ENCODE data around the gene SYT14.
"Not testable (repeated sequence)": the region's sequence is repeated elsewhere in the genome, so short reads cannot be mapped to it uniquely, and the experiment has no call there.

Gene SYT14

DNA sequence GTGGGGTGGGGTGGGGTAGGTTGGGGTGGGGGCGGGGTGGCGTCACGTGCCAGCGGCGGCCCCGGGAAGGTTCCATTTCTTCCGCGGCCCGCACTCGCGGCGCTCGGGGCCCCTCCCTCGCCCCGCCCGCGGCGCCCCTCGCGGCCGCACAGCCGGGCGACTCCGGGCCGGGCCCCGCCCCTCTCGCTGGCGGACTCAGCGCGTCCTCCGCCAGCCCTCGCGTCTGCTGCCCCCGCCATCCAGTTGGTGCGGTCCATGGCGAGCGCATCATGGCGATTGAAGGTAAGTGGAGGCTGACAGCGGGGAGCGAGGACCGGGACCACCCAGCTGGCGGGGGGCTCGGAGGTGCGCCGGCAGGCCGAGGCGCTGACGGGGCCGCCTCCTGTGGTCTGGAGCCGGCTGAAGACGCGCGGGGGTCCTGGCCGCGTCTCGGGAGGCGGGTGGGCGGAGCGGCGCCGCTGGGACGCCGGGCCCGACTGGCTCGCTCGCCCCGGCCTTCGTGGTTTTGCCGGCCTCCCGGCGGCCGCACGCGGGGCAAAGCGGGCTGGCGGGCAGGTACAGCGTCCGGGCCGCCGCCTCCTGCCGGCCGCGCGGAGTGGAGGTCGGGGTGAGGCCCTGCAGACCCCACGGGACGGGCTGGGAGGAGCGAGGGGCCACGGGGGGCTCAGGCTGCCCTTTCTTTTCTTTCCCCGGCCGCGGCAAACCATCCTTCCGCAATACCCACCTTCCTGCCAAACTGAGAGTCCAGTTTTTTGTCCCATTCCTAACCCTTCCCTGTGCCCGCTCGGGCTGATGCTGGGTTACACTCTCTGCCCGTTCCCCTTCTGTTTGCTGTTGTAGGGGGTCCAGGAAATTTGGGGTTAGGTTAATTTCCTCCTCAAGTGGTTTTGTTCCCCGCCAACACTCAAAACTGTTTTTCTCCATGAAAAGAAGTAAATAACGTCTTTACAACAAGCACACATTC, at the start of gene SYT14:
SYT14 (plus strand) TSS at position 222 of the 964 bp plus-strand sequence; CDS start at position 270, 48 bp downstream.
- DNase-seq: peak; percentile 81 to 82

DNA sequence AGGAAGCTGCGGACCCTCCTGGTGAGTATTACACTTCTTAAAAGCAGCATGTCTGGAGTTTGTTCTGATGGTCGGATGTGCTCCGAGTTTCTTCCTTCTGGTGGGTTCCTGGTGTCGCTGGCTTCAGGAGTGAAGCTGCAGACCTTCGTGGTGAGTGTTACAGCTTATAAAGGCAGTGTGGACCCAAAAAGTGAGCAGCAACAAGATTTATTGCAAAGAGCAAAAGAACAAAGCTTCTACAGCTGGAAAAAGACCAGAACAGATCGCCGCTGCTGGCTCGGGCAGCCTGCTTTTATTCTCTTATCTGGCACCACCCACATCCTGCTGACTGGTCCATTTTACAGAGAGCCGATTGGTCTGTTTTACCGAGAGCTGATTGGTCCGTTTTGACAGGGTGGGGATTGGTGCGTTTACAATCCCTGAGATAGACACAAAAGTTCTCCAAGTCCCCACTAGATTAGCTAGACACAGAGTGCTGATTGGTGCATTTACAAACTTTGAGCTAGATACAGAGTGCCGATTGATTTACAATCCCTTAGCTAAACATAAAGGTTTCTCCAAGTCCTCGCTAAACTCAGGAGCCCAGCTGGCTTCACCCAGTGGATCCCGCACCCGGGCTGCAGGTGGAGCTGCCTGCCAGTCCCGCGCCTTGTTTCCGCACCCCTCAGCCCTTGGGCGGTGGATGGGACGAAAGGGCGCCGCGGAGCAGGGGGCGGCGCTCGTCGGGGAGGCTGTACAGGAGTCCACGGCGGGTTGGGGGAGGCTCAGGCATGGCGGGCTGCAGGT, 49.5 kb upstream of the SYT14 start:
- DNase-seq: not testable (repeated sequence)

DNA sequence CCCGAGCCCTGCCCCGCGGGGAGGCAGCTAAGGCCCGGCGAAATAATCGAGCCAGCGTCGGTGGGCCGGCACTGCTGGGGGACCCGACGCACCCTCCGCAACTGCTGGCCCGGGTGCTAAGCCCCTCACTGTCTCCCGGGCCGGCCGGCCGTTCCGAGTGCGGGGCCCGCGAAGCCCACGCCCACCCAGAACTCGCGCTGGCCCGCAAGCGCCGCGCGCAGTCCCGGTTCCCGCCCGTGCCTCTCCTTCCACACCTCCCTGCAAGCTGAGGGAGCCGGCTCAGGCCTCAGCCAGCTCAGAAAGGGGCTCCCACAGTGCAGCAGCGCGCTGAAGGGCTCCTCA, 49.0 kb upstream of the SYT14 start:
- DNase-seq: no peak

DNA sequence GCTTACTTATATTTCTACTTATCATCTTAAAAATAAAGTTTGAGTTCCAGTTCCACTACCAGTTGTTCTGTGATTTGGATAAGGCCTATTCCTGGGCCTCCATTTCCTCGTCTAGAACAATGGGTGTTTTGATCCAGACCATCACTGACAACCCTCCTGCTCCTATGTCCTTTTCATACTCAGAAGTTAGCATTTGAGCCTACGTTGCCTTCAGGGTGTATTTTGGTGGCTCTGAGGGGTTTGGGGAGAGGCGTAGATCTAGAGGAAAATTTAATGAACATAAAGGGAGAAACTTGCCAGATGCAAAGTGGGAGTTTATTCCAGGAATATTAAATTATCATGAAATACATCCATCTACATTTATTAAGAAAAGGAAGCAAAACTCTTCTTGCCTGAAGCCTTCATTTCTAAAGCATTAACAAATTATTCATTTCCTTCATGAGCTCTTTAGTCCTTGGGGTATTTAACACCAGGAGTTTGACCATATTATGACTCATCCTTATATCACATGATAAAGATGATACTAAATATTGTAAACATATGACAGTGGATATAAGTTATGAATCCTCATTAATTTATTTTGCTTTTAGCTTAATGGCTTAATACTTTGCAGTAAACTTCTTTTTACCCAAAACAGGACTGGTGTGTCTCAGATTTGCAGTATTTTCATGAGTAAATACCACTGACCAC, 47.2 kb upstream of the SYT14 start:
- DNase-seq: no peak

DNA sequence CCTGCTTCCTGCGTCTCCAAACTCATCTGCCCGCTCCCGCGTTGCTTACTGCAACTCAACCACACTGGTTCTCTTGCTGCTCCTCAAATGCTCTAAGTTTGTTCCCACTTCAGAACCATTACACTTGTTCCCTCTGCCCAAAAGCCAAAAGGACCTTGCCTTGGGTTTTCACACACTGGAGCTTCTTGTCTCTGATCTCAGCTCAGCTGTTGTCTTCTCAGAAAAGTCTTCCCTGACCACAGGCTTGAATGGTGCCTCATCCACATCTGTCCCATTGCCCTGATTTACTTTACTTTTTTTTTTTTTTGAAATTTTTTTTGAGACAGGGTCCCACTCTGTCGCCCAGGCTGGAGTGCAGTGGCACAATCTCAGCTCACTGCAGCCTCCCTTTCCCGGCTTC, 44.3 kb upstream of the SYT14 start:
- no peak for DNase-seq

DNA sequence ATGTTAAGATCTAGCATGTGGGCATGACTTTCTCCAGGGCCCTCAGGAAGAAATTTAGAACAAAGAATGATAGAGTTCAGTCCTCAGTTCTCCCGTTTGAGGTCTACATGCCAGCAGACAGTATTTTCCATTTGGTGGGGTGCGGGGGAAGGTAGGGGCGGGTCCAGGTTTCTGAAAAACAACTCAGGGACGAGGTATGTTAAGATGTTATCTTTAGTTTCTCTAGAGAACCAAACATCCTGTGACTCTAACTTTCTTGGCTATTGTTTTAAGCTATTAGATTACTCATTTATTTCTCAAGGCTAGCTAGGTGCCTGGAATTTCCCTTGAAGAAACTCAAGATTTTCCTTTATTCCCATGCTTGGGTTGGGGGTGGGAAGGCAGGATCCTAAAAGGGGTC, 42.3 kb upstream of the SYT14 start:
- DNase-seq: no peak

DNA sequence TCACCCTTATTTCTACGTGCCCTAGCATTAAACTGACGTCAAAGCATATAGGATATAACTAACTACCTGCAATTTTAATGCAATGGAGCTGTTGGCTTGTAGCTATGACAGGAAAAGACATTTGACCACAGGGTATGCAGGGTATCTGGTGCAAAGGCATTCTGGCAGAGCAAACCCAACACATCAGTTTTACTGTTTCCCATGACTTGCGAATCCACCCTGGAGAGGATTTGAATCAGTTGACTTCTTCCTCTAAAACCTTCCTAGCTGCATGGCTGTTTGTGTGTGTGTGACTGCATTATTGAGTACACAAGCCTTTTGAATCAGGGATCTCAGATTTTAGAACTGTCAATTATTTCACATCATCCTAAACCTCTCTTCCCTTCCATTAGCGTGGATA, 41.7 kb upstream of the SYT14 start:
- no peak for DNase-seq

DNA sequence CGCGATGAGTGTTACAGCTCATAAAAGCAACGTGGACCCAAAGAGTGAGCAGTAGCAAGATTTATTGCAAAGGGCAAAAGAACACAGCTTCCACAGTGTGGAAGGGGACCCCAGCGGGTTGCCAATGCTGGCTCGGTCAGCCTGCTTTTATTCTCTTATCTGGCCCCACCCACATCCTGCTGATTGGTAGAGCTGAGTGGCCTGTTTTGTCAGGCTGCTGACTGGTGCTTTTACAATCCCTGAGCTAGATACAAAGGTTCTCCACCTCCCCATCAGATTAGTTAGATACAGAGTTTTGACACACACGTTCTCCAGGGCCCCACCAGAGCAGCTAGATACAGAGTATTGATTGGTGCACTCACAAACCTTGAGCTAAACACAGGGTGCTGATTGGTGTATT, 39.7 kb upstream of the SYT14 start:
- not testable (repeated sequence) for DNase-seq

DNA sequence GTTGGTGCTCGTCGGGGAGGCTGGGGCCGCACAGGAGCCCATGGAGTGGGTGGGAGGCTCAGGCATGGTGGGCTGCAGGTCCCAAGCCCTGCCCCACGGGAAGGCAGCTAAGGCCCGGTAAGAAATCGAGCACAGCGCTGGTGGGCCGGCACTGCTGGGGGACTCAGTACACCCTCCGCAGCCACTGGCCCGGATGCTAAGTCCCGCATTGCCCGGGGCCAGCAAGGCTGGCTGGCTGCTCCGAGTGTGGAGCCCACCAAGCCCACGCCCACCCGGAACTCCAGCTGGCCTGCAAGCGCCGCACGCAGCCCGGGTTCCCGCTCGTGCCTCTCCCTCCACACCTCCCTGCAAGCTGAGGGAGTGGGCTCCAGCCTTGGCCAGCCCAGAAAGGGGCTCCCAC, 39.2 kb upstream of the SYT14 start:
- DNase-seq: not testable (repeated sequence)

DNA sequence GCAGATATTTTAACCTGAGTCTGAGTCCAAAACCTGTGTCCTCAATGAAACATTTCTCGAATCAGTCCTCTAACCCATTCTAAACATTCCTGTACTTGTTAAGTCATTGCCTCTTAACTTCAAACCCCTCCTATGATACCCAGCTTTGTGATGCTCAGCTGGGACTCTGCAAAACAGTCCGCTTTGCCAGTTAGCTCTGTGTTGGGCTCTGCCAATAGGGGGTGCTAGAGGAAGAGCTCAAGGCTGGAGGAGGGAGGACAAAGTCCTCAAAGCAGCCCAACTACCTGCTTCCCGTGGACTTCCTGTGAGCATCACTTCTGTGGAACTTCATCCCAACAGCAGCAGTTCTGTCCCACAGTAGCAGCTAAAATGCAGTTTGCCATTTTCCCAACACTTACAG, 38.1 kb upstream of the SYT14 start:
- DNase-seq: peak in 1 of 2 experiments; percentile 22

DNA sequence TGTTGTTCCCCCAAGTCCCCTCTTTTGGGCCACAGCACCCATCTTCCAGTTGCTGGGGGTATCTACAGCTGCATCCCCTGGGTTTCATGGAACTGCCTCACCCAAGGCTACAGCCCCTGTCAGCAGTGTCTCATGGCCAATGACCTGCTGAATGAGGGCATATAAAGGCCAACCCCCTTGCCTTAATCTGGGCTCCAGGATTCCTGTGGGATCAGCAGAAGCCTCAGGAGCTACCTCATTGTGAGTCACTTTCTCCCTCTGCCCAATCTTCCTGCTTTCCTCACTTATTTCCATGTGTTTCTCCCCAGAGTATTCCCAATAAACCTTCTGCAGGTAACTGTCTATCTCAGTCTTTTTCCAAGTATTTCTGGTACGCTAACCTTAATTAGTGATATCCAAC, 37.3 kb upstream of the SYT14 start:
- DNase-seq: no peak

DNA sequence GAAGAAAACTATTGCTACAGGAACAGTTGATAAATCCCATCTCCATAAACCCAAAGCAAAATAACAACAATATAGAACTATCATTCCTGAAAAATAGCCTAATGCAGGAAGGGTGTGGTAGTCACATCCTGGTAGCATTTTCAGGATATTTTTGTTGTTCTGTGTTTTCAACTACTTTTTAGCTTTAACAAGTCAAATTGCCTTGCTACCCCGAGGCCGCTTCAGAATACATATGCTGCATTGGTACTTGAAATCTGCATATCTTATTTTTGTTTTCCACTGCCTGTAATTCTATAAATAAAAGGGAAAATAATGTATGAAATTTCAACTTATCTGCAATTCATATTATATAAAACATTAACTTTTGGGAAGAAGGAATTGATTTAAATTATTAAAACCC, 36.8 kb upstream of the SYT14 start:
- DNase-seq: no peak

DNA sequence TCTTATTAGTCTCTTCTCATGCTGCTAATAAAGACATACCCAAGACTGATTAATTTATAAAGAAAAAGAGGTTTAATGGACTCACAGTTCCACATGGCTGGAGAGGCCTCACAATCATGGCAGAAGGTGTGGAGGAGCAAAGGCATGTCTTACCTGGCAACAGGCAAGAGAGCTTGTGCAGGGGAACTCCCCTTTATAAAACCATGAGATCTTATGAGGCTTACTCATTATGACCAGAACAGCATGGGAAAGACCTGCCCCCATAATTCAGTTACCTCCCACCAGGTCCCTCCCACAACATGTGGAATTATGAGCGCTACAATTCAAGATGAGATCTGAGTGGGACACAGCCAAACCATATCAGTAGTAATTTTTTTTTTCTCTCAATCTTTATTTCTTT, 33.2 kb upstream of the SYT14 start:
- DNase-seq: not testable (repeated sequence)

DNA sequence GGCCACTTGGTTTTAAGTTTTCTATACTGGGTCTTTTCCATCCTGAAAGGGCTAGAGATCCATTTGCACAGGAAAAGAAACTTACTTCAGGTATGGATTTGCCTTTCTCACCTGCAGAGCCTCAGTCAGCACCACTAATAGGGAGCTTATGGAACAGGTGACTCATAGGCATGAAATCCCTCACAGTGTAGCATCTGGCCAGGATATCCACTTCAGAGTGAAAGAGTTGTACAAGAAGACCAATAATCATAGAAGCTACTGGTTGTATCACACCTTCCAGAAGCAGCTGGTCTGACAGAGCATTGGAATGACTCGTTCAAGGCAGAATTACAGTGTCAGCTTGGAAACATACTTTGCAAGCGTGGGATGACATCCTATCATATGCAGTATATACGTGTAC, 26.3 kb upstream of the SYT14 start:
- no peak for DNase-seq

DNA sequence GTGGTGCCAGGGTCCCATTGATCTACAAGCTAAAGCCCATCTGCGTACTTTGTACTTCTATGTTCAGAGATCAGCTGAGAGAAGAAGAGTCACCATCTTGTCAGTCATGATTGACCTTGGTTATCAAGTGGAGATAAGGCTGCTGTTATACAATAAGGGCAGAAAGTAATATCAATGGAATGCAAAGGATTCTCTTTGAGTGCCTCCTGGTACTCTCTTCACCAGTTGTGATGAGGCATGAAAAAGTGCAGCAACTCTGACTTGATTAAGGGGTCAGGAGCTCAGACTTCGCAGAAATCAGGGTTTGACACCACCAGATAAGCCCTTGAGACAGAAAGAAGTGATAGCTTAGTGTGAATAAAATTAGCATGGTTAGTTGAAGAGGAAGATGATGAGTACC, 25.7 kb upstream of the SYT14 start:
- DNase-seq: no peak

DNA sequence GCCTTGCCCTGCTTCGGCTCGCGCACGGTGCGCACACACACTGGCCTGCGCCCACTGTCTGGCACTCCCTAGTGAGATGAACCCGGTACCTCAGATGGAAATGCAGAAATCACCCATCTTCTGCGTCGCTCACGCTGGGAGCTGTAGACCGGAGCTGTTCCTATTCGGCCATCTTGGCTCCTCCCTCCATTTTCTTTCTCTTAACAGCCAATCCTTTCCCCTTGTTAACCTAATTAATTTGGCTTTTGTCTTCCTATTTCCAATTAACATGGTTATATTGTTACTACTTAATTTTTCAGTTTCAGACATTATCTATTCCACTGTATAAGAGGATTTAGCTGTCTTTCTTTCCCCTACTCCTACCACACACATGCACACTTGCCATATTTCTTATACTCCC, 18.4 kb upstream of the SYT14 start:
- DNase-seq: not testable (repeated sequence)

DNA sequence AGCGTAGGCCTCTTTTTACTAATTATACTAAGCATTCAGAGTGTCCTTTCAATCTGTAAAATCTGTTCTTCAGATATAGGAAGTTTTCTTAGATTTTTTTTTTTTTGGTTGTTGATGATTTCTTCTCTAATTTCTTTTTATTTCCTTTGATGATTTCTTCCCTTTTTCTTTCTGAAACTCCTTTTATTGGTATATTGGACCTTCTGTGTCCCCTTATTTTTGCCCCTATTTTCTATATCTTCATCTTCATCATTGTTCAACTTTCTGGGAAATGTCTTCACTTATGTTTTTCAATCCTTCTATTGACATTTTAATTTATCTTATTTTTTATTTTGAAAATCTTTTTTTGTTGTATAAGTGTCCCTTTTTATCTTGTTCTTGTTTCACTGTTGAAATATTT, 17.2 kb upstream of the SYT14 start:
- DNase-seq: no peak

DNA sequence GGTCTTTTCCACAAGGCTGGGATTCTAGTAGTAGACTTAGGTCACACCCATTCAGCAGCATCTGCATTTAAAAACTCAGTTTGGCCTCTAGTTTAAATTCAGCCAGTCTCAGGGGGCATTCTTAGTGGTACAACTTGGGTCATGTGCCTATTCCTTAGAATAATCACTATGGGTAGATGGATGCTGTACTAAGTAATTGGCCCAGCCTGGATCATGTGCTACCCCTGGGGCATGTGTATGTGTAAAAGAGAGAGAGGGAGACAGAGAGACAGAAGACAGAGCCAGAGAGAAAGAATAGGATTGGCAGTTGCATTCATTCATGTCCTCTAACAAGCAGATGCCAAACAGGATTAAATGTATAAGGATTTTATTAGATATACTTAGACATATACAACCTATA, 13.6 kb upstream of the SYT14 start:
- no peak for DNase-seq

DNA sequence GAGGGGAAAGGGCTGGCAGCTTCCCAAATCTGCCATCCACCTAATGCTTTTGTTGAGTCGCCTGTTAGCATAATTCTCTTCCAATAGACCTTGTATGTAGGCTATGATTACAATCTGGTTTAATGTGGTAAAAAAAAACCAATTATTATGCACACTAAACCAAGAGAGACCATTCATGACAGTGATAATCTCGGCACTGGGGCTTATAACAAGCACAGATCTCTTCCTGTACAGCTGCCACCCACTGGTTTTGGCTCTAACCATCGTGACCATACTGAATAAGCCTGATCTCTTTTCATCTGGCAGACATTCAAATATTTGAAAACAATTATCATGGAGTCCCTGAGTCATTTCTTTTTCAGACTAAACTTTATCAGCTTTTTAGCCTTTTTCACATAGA, 12.0 kb upstream of the SYT14 start:
- peak; percentile 70 to 76 for DNase-seq

DNA sequence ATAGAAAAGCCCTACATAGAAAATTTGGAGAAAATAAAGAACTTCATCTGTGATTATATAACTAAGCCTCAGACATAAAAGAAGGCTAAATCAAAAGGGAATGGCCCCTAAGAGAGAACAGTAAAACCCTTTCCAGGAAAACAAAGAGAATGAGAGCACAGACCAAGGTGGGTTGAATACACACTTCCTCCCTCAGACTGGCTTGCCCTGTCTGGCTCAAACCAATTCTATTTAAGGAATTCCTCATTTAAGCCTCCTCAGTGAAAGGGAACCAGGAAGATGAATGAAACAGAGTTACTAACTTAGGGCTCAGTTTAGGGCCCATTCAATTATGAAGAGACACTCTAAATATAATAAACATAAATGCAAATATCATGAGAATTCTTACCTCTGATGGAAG, 10.6 kb upstream of the SYT14 start:
- no peak for DNase-seq

DNA sequence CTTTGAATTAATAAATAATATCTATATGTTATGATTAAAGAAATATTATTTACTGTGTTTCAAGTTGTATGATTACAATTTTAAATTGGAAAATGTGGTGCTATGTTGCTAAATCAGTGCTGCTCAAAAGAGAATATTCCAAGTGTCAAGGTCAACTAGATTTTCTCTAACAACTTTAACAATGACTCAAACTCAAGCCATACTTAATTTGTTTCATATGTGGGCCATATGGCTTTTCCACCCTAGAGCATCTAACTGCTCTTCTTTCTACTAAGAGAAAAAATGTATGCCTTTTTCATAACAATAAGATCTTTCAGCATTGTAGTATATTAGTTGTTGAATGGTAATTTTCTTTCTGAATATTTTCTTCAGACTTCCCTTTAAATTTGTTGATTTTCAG, 8.3 kb upstream of the SYT14 start:
- DNase-seq: no peak

DNA sequence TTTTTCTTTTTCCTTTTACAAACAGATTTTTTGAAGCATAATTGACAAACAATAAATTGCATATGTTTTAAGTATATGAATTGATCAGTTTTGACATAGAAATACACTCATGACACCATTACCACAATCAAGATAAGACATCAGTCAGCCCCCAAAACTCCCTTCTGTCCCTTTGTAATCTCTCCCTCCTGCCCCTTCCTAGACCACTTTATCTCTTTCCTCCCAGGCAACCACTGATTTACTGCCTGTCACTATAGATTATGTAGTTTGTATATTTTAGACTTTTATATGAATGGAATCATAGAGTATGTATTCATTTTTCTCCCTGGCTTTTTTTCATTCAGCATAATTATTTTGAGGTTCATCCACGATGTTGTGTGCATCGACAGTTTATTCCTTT, 6.9 kb upstream of the SYT14 start:
- DNase-seq: no peak

DNA sequence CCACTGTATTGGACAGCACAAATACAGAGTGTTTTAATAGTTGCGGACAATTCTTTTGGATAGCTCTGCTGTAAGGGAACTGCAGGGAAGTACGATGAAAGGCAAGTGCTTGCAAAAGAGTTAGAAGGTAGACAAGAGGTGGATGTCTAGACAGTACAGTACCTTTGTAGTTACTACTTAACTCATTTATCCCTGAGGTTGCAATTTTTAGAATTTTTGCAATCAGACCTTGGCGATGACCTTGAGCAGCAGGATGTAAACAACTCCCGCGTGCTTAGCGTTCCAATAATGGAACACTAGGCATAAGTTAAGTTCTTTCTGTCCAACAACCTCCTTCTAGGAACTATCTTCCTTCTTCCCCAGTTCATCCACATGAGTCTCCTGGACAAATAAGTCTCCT, 1.9 kb upstream of the SYT14 start:
- no peak for DNase-seq

DNA sequence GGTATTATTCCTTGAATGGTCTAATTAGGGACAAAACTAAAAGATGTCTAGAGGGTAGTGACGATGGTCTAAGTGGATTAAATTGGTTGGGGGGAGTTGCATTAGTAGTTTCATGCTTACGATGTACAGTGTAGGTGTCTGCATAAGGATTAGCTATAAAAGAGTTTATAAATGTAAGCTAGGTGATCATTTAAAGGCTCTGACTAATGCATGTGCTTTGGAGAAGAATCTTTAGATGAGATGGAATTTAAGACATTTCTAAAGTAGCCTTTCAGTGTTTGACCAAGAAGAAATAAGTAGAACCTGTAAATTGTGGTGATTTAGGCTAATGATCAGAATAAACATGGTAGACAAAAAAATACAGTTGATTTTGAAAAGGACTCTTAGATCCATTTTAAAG, 7.4 kb downstream of the SYT14 start:
- DNase-seq: no peak

All from NCI-H1930 (cell line).